Endometrium (tissue), 2 donors: Measurements from ENCODE around the gene ZNF143.
A peak's percentile ranks its signal among the peaks of the same experiment; 100 is the strongest.
"Not testable (repeated sequence)": the region's sequence is repeated elsewhere in the genome, so short reads cannot be mapped to it uniquely, and the experiment has no call there.

Source experiments
- FAIRE-seq: peaks from 2 replicates; lab custom pipeline; 2012; peaks lifted over from hg19 to GRCh38; lab: Jason Lieb, UNC
- donor health status: control.
- donor health status: control.

ZNF143 gene

DNA sequence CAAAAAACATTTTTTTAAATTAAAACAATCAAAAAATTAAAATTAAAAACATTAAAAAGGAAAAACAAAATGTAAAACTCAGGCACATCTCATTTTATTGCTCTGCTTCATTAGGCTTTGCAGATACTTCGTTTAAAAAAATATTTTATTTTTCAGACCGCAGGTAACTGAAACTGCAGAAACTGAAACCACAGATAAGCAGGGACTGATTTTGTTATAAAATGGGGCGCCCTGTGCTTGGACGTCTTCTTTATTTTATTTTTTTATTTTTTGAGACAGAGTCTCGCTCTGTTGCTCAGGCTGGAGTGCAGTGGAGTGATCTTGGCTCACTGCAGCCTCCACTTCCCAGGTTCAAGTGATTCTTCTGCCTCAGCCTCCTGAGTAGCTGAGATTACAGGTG is 88.4 kb downstream of the ZNF143 start:
- FAIRE-seq: not testable (repeated sequence)

DNA sequence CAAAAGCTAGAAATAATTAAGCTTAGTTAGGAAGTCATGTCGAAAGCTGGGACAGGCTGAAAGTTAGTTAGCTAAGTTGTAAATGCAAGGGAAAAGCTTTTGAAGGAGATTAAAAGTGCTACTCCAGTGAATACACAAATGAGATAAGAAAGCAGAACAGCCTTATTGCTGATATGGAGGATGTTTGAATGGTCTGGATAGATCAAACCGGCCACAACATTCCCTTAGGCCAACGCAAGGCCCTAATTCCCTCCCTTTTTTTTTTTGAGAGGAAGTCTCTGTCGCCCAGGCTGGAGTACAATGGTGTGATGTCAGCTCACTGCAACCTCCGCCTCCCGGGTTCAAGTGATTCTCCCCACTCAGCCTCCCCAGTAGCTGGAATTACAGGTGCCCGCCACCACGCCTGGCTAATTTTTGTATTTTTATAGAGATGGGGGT is 89.4 kb downstream of the ZNF143 start:
- FAIRE-seq: no peak

GRCh38 chr11:9561279-9561982 is 100.6 kb downstream of the ZNF143 start:
- no peak for FAIRE-seq

- FAIRE-seq: no peak
Observed at GRCh38 chr11:9562716-9563115, 101.9 kb downstream of the ZNF143 start.

- FAIRE-seq: no peak
Observed at GRCh38 chr11:9563196-9563730, 102.5 kb downstream of the ZNF143 start.

- FAIRE-seq: peak; percentile 43
Observed at GRCh38 chr11:9565822-9566560, 105.2 kb downstream of the ZNF143 start.

- FAIRE-seq: no peak
Observed at GRCh38 chr11:9566561-9567063, 105.8 kb downstream of the ZNF143 start.

- FAIRE-seq: no peak
Observed at GRCh38 chr11:9567401-9567800, 106.6 kb downstream of the ZNF143 start.

DNA sequence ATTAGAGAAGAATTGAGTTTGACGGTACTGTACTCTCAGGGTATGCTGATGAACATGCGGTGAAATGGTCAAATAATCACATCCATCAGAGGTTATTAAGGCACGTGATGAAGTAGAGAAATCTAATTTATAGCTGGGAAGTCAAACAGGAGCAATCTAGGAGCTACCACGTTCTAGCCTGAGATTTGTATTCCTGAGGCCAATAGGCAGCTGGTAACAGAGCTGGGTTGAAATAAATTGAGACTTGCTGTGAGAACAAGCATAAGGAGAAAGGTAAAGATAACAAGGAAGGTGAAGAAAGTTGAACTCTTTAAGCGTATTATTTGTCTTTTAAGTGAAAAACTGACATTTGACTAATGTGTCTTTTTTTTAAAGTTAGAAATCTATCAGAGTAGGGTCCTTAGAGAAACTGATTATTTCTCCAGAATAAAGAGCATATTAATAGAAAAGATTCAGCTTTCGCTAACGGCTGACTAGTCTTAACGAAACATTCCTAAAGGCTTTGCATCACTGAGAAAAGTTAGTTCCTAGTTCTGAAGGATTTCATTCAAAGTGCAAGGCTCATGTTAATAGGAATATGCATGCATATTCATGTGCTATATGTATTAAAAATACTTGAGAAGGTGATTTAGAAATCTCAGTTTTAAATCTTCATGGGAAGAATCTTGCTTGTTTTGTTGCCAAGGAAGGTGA is 107.5 kb downstream of the ZNF143 start:
- FAIRE-seq: no peak

DNA sequence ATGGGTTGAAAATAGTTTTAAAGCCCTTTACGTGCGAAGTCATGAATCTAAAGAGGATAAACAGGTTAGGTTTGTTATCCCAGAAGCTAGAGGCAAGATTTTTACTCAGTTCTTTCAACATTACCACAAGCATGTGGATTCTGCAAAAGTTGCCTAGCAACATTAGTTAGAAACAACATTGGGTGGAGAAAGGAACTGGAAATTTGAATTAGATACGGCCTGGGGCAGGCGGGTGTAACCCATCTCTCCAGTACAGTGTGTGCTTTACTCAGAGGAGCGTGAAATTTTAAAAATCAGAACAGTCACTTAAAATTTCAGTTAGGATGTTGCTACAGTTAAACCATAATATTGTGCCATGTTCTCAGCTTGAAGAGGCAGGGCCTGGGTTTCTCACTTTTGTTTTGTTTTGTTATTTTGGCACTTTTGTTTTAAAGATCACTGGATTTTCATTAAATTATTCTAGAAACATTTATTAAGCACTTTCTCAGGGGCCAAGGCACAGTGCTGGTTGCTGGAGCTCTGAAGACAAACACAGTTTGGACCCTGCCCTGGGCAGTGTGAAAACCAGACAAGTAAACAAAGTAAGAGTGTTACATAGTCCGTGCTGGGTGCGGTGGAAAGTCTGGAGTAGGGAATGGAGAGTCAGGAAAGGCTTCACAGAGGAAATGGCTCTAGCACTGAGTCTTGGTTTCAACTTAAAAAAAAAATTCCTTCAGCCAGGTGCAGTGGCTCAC is 108.2 kb downstream of the ZNF143 start:
- FAIRE-seq: no peak

DNA sequence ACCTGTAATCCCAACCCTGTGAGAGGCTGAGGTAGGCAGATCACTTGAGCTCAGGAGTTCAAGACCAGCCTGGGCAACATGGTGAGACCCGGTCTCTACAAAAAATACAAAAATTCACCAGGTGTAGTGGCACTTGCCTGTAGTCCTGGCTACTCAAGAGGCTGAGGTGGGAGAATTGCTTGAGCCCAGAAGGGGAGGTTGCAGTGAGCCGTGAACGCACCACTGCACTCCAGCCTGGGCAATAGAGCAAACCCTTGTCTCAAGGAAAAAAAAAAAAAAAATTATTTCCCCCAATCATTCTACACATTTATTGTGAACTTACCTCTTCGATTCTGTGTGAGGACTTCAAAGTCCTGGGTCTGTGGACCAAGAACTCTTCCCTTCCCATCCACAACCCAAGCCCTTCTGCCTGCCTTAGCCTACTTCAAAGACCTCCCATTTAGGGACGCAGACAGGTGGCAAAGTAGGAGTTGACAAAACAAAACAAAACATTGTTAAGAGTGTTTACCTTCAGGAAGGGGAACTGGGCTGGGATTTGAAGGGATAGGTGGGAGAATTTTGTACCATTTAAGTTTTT is 108.9 kb downstream of the ZNF143 start:
- no peak for FAIRE-seq

GRCh38 chr11:9570313-9571025 is 109.7 kb downstream of the ZNF143 start:
- no peak for FAIRE-seq

DNA sequence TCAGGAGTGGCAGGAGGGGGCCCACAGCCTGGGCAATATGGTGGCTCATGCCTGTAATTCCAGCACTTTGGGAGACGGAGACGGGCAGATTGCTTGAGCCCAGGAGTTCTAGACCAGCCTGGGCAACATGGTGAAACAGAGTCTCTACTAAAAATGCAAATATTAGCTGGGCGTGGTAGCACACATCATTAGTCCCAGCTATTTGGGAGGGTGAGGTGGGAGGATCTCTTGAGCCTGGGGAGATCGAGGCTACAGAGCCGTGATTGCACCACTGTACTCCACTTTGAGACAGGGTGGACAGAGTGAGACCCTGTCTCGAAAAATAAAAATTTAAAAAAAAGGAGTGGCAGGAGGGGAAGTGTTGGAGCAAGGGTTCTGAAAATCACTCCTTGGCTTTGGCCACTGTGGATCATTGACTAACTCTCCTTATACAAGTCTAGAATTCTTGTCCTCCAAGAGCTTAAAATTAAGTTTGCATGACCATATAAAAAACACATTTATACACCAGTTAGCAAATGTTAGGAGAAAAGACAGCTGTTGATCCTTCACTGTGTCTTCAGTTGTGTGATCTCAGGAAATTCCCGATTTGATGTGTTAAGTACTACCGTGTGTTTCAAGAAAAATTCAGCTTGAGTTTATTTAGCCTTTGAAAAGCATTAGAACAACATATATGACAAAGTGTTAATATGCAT is 110.4 kb downstream of the ZNF143 start:
- no peak for FAIRE-seq

DNA sequence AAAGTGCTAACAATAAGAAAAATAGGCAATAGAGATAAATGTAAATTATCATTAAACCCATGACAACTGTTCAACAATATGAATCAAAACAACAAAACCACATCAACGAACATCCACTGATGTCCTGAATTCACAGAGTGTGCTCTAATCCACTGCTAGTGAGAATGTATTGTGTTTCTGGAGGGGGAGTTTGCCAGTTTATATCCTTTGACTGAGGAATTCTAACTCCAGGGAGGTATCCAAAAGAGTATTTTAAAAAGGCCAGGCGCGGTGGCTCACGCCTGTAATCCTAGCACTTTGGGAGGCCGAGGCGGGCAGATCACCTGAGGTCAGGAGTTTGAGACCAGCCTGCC is 110.9 kb downstream of the ZNF143 start:
- FAIRE-seq: no peak

- no peak for FAIRE-seq
Observed at GRCh38 chr11:9573052-9573774, 112.4 kb downstream of the ZNF143 start, which contains the start of gene WEE1. Gene WEE1 (plus strand): TSS chr11:9573670. CDS start chr11:9573934, 264 bp downstream.

GRCh38 chr11:9573775-9574621 is 113.2 kb downstream of the ZNF143 start:
- no peak for FAIRE-seq

GRCh38 chr11:9574622-9575259 is 113.9 kb downstream of the ZNF143 start:
- FAIRE-seq: no peak
